GM19463 (cell line): ENCODE measurements around the gene CEP57.
"Not testable (repeated sequence)": the region's sequence is repeated elsewhere in the genome, so short reads cannot be mapped to it uniquely, and the experiment has no call there.

Experiments
- ATAC-seq: cut with Tn5 transposase; IDR thresholded peaks from one replicate; pipeline ENCODE4 v1.9.1; 2021; ENCODE audit warnings: mild to moderate bottlenecking, moderate library complexity; ENCODE audit not compliant: unreplicated experiment

CEP57 gene

DNA sequence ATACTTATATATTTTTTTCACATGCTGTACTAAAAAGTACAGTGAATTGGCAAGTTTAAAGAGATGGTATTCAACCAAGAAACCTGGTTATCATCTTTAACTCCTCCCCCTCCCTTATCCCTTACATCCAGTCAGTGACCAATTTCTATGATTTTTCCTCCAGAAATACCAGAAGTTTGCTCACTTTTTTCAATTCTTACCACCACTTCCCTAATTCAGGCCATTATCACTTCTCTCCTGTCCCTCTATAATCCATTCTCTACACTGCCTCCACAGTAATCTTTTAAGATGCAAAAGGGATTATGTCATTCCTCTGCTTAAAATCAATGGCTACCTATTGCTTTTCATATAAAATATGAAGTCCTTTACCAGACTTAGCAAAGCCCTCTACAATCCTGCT is 62.8 kb downstream of the CEP57 start:
- no peak for ATAC-seq

DNA sequence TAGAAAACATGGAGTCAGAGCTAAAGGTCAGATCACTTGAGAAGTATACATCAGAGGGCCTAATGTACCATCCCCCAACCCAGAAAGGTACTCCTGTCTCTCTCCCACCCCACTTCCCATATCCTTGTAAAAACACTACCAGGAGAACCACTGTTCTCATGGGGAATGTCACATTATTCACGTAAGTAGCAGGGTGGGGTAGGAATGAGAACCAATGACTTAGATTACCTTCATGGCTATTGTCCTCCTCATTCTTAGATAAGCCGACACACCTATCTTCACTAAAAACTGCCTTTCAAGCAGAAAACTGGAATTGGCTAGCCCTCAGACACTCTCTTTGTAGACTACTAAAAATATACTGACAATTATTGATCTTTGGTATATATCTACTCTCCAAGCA is 63.6 kb downstream of the CEP57 start:
- no peak for ATAC-seq

DNA sequence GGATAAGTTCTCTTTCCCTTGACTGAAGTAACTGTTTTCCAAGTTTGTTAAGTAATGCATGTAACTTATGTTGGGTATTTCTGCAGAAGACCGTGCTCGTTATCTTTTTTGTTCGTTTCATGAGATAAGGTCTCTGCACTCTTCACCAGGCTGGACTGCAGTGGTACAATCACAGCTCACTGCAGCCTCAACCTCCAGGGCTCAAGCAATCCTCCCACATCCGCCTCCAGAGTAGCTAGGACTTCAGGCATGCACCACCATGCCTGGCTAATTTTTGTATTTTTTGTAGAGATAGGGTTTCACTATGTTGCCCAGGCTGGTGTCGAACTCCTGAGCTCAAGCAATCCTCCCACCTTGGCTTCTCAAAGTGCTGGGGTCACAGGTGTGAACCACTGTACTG is 64.1 kb downstream of the CEP57 start:
- not testable (repeated sequence) for ATAC-seq

DNA sequence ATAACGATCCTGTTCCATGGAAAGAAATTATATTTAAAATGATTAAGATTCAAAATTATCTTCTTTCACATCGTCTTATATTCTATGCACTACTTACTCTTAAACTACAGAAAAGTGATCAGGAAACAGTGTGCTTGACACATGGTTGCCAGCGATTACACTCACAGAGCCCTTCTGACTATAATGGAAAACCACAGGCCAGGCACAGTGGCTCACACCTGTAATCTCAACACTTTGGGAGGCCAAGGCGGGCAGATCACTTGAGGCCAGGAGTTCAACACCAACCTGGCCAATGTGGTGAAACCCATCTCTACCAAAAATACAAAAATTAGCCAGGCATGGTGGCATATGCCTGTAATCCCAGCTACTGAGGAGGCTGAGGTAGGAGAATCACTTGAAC is 69.7 kb downstream of the CEP57 start:
- ATAC-seq, result not testable (repeated sequence)

DNA sequence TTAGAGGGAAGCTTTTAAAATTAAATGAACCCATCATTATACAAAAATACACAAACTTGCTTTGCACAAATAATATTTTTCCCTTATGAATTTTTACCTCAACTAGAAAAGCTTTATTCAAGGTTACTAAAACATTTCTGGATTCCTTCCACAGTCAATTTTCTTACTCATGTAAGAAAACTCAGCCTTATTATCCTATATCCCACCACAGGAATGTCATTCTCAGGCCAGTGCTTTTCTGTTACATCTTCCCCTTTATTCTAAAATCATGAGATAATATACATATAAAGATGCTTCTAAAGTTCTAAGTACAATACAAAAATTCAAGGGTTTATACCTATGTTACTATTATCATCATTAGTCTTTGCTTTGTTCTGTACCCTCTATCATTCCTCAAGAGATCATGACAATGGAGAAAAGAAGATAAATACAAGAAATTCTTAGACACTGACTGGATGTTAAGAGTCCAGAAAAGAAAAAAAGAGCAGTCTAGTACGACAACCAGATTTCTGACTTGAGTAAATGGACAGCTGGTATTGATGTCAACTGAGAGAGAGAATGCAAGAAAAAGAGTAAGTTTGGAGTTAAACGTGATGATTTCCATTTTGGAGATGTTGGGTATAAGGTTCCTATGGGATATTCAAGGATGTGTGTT is 73.3 kb downstream of the CEP57 start:
- ATAC-seq, result no peak

DNA sequence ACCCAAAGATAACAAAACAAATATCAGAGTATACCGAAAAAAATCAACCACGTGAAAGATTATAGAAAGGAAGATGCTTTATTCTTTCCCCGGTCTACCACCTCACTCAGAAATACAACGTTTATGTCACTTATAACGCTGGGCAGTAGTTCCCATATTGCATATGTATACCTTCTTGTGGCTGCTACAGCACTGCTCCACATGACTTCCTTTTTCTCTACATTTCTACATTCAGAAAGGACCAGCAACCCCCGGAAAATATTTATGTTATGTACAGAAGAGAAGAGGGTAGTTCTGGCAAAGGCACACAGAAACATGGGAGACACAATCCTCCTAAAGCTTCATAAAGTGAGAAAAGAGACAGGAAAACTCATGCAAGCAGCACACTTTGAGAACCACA is 76.8 kb downstream of the CEP57 start:
- no peak for ATAC-seq

DNA sequence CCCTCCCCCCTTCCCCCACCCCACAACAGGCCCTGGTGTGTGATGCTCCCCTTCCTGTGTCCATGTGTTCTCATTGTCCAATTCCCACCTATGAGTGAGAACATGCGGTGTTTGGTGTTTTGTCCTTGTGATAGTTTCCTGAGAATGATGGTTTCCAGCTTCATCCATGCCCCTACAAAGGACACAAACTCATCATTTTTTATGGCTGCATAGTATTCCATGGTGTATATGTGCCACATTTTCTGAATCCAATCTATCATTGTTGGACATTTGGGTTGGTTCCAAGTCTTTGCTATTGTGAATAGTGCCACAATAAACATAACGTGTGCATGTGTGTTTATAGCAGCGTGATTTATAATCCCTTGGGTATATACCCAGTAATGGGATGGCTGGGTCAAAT is 80.6 kb downstream of the CEP57 start:
- ATAC-seq, result not testable (repeated sequence)

DNA sequence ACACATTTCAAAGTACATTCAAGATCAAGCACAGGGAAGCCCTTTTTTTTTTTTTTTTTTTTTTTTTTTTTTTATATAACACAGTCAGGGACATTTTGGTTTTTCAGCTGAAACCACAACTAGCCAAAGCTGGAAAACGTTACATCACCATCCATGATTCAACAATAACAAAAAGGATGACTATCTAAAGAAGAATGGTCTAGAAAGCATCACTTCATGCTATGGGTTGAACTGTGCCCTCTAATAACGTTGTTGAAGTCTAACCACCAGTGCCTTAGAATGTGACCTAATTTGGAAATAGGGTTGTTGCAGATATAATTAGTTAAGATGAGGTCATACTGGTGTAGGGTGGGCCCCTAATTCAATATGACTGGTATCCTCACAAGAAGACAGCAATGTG is 87.0 kb downstream of the CEP57 start:
- no peak for ATAC-seq
